HepG2 (cell line): ENCODE measurements around the gene HIVEP2. TPM values are rescaled to one million over a fixed set of nuclear protein-coding genes. Genes with fewer than 3 reads are reported as not detected.
A peak's percentile ranks its signal among the peaks of the same experiment; 100 is the strongest.

ENCODE experiments used
- CCAR2 ChIP-seq: fragments of 200-400 bp; formaldehyde crosslinking; optimal IDR thresholded peaks from 2 replicates; pipeline ENCODE3; 2018; ENCODE audit warnings: low read depth, mild to moderate bottlenecking, low read length, moderate library complexity
- HMGXB3 ChIP-seq: sonication (generic); formaldehyde crosslinking; IDR thresholded peaks from 2 replicates; pipeline ENCODE4 v1.4.0; 2020; ENCODE audit warnings: missing genetic modification reagents, borderline replicate concordance
- HNRNPUL1 ChIP-seq: fragments of 200-400 bp; formaldehyde crosslinking; IDR thresholded peaks from 2 replicates; pipeline ENCODE4 v1.6.1; 2017; ENCODE audit warnings: low read depth, mild to moderate bottlenecking, low read length, moderate library complexity
- HOXD1 ChIP-seq: sonication (generic); formaldehyde crosslinking; IDR thresholded peaks from 2 replicates; pipeline ENCODE4 v1.5.0; 2020; ENCODE audit warnings: missing genetic modification reagents
- KAT2B ChIP-seq: fragments of 150-350 bp; IDR thresholded peaks from 2 replicates; pipeline ENCODE4 v1.6.1; 2014; ENCODE audit warnings: low read depth, low read length, borderline replicate concordance
- MAZ ChIP-seq, 2 experiments: sonication (generic) in 1 of 2; formaldehyde crosslinking in 1 of 2; IDR thresholded peaks; 2 replicates each; pipeline versions ENCODE4 v1.5.0 to v1.6.1; 2012 to 2020; ENCODE audit warnings: low read depth in 2 of 2, mild to moderate bottlenecking in 2 of 2, borderline replicate concordance in 1 of 2, improper control_type of control experiment in 1 of 2, low read length in 1 of 2, missing genetic modification reagents in 1 of 2, moderate library complexity in 1 of 2
- MBD4 ChIP-seq: IDR thresholded peaks from 2 replicates; pipeline ENCODE4 v1.6.1; 2012; ENCODE audit warnings: low read length, inconsistent platforms, borderline replicate concordance
- MTF1 ChIP-seq: sonication (generic); formaldehyde crosslinking; IDR thresholded peaks from 2 replicates; pipeline ENCODE4 v1.5.0; 2020; ENCODE audit warnings: missing genetic modification reagents
- NPAS2 ChIP-seq: sonication (generic); formaldehyde crosslinking; IDR thresholded peaks from 2 replicates; pipeline ENCODE4 v1.8.0; 2022; ENCODE audit warnings: mild to moderate bottlenecking, missing genetic modification reagents, borderline replicate concordance
- PLRG1 ChIP-seq: fragments of 450-650 bp; conservative IDR thresholded peaks from 2 replicates; pipeline ENCODE4 v1.6.1; 2016
- RBM39 ChIP-seq: fragments of 200-400 bp; formaldehyde crosslinking; IDR thresholded peaks from one replicate; pipeline ENCODE4 v1.6.1; 2018; ENCODE audit warnings: antibody characterized with exemption, mild to moderate bottlenecking, low read depth, low read length; ENCODE audit not compliant: poor library complexity, severe bottlenecking
- RFXANK ChIP-seq: IDR thresholded peaks from 2 replicates; pipeline ENCODE4 v1.6.1; 2016
- RFXAP ChIP-seq: sonication (generic); formaldehyde crosslinking; IDR thresholded peaks from 2 replicates; pipeline ENCODE4 v1.4.0; 2020; ENCODE audit warnings: missing genetic modification reagents, borderline replicate concordance
- TBX2 ChIP-seq: sonication (generic); formaldehyde crosslinking; IDR thresholded peaks from 2 replicates; pipeline ENCODE4 v1.5.0; 2020; ENCODE audit warnings: missing genetic modification reagents, mild to moderate bottlenecking, borderline replicate concordance
- ZC3H13 ChIP-seq: sonication (generic); formaldehyde crosslinking; IDR thresholded peaks from 2 replicates; pipeline ENCODE4 v1.8.1; 2023; ENCODE audit warnings: mild to moderate bottlenecking, missing genetic modification reagents, moderate library complexity
- ZNF430 ChIP-seq: sonication (generic); formaldehyde crosslinking; IDR thresholded peaks from 2 replicates; pipeline ENCODE4 v1.9.0; 2021; ENCODE audit warnings: mild to moderate bottlenecking, missing genetic modification reagents
- ZNF790 ChIP-seq: sonication (generic); formaldehyde crosslinking; IDR thresholded peaks from 2 replicates; pipeline ENCODE4 v1.8.0; 2022; ENCODE audit warnings: missing genetic modification reagents, mild to moderate bottlenecking, borderline replicate concordance
- polyA plus RNA-seq, 8 experiments: library from polyadenylated mRNA; depleted of rRNA in 3 of 8; stranded (reverse) in 7 of 8; unstranded in 1 of 8; fragments of >200 nt; fragmentation: Illumina TruSeq in 4 of 8; extraction: Trizol in 4 of 8; gene quantifications; 2 replicates each; pipeline versions ENCODE4 v1.2.1 to v1.2.3, GENCODE V29; 2011 to 2016; ENCODE audit warnings: low read depth in 4 of 8, missing spikeins in 1 of 8, mixed read lengths in 1 of 8; ENCODE audit not compliant: insufficient read depth in 1 of 8
- total RNA-seq, 5 experiments: library from RNA; depleted of rRNA; stranded (reverse); fragments of >200 nt; fragmentation: Illumina TruSeq; extraction: Trizol; gene quantifications; 2 replicates each; pipeline ENCODE4 v1.2.3, GENCODE V29; 2016; ENCODE audit warnings: low read depth in 1 of 5
- TF ChIP-seq, protein P1 (sequence below): sonication (generic); formaldehyde crosslinking; IDR thresholded peaks from 2 replicates; pipeline ENCODE4 v1.4.0; 2020; ENCODE audit warnings: missing genetic modification reagents, borderline replicate concordance
- TF ChIP-seq, protein P2 (sequence below): sonication (generic); formaldehyde crosslinking; IDR thresholded peaks from 2 replicates; pipeline ENCODE4 v1.4.0; 2020; ENCODE audit warnings: mild to moderate bottlenecking, missing genetic modification reagents
- TF ChIP-seq, protein P3 (sequence below): sonication (generic); formaldehyde crosslinking; IDR thresholded peaks from 2 replicates; pipeline ENCODE4 v1.9.0; 2022; ENCODE audit warnings: low read depth, missing genetic modification reagents

The HIVEP2 gene
- total and polyA plus RNA-seq, 2 of the 13 experiments (the other 11 are each of a cell fraction or from before 2014, with no cell fraction given) = 3.4 to 12.9 TPM

DNA sequence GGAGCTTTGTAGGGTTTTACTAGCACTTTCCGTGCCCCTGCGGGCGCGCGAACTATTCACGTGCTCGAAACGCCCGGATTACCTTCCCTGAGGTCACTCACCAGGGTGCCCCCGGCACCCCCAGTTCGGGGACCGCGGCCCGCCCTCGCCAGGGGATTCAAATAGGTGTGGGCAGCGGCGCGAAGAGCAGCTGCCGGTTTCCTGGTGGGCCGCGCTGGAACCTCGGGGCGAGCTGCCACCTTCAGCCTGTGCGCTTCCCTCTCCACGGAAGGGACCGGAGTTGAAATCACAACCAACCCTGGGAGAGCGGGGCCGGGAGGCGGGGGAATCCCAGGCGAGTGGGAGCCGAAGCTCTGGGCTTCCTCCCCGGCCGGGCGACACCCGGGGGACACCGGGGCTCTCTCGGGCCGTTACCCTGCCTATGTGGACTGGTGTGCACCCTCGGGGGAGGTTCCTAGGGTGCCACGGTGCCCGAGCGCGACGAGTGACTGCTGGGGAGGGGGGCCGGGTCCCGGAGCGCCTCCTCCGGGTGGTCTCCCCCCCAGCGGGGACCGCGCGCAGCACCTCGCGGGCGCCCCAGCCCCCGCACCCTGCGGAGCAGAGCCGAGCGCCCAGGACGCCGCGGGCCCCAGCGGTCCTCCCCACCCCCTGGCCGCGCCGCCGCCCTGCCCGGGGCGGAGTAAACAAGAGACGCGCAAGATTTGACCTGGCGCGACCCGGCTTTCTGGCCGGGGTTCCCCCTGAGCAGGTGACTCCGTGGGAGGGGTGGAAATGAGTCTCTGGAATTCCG lies 2.1 kb upstream of the HIVEP2 start (continued):
- TF ChIP-seq CCAR2 (no peak), KAT2B (no peak), MBD4 (no peak), HNRNPUL1 (no peak), HOXD1 (CRISPR knock-in tag) (peak; percentile 4), MAZ (IDR thresholded peaks at IDR 0.05; ENCODE audit: borderline replicate concordance, low read depth, low read length) (peak; percentile 35; the same call in 1 of the 2 replicates), MAZ (CRISPR knock-in tag; IDR thresholded peaks at IDR 0.05; ENCODE audit: low read depth) (peak; percentile 92), PLRG1 (no peak), ZNF430 (CRISPR knock-in tag) (peak; percentile 78), RFXANK (no peak), NPAS2 (CRISPR knock-in tag) (no peak), RFXAP (CRISPR knock-in tag) (no peak), HMGXB3 (no peak), ZNF790 (CRISPR knock-in tag) (peak; percentile 63; the same call in 1 of the 2 replicates), TBX2 (CRISPR knock-in tag) (peak; percentile 40; the same call in 1 of the 2 replicates), MTF1 (CRISPR knock-in tag) (no peak), RBM39 (peak; percentile 35), ZC3H13 (CRISPR knock-in tag) (peak; percentile 93; the same call in 1 of the 2 replicates)
- TF ChIP-seq, protein P1, sequence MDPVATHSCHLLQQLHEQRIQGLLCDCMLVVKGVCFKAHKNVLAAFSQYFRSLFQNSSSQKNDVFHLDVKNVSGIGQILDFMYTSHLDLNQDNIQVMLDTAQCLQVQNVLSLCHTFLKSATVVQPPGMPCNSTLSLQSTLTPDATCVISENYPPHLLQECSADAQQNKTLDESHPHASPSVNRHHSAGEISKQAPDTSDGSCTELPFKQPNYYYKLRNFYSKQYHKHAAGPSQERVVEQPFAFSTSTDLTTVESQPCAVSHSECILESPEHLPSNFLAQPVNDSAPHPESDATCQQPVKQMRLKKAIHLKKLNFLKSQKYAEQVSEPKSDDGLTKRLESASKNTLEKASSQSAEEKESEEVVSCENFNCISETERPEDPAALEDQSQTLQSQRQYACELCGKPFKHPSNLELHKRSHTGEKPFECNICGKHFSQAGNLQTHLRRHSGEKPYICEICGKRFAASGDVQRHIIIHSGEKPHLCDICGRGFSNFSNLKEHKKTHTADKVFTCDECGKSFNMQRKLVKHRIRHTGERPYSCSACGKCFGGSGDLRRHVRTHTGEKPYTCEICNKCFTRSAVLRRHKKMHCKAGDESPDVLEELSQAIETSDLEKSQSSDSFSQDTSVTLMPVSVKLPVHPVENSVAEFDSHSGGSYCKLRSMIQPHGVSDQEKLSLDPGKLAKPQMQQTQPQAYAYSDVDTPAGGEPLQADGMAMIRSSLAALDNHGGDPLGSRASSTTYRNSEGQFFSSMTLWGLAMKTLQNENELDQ (CRISPR knock-in tag) = no peak
- TF ChIP-seq, protein P2, sequence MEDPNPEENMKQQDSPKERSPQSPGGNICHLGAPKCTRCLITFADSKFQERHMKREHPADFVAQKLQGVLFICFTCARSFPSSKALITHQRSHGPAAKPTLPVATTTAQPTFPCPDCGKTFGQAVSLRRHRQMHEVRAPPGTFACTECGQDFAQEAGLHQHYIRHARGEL (CRISPR knock-in tag) = no peak
- TF ChIP-seq, protein P3, sequence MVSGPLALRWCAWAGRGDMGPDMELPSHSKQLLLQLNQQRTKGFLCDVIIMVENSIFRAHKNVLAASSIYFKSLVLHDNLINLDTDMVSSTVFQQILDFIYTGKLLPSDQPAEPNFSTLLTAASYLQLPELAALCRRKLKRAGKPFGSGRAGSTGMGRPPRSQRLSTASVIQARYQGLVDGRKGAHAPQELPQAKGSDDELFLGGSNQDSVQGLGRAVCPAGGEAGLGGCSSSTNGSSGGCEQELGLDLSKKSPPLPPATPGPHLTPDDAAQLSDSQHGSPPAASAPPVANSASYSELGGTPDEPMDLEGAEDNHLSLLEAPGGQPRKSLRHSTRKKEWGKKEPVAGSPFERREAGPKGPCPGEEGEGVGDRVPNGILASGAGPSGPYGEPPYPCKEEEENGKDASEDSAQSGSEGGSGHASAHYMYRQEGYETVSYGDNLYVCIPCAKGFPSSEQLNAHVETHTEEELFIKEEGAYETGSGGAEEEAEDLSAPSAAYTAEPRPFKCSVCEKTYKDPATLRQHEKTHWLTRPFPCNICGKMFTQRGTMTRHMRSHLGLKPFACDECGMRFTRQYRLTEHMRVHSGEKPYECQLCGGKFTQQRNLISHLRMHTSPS = no peak
